Measurements from ENCODE around the gene CDX1.

DNA sequence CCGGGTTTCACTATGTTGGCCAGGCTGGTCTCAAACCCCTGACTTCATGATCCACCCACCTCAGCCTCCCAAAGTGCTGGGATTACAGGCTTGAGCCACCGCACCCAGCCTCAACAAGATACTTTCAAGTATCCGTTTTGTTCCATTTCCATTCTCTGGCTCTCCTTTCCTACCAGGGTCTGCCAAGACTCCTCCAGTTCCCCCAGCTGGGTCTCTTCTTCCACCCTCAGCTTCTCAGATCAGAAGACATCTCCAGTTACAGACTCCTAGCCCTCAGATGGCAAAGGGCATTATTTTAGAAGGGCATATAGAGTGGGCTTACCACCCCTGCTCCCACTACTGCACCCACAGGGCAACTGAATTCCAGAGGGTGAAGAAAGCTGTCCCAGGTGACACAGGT is 9.4 kb upstream of the CDX1 start:
- TF ChIP-seq ZNF274 (IDR thresholded peaks at IDR 0.05; ENCODE audit: borderline replicate concordance, extremely low read depth, low read length) (no peak), EP300 (IDR thresholded peaks at IDR 0.05; ENCODE audit: borderline replicate concordance in 1 of 2, low read depth in 2 of 2, low read length in 2 of 2) (no peak), ASH2L (IDR thresholded peaks at IDR 0.05; ENCODE audit: low read length) (no peak), TAF1 (IDR thresholded peaks at IDR 0.05; ENCODE audit: low read depth, low read length) (no peak), GABPA (IDR thresholded peaks at IDR 0.05; ENCODE audit: borderline replicate concordance, insufficient read depth, low read length) (no peak), POLR2A (IDR thresholded peaks at IDR 0.05; ENCODE audit: control extremely low read depth in 1 of 2, low read depth in 2 of 2, low read length in 2 of 2) (no peak)
- TF ChIP-seq, protein P1, sequence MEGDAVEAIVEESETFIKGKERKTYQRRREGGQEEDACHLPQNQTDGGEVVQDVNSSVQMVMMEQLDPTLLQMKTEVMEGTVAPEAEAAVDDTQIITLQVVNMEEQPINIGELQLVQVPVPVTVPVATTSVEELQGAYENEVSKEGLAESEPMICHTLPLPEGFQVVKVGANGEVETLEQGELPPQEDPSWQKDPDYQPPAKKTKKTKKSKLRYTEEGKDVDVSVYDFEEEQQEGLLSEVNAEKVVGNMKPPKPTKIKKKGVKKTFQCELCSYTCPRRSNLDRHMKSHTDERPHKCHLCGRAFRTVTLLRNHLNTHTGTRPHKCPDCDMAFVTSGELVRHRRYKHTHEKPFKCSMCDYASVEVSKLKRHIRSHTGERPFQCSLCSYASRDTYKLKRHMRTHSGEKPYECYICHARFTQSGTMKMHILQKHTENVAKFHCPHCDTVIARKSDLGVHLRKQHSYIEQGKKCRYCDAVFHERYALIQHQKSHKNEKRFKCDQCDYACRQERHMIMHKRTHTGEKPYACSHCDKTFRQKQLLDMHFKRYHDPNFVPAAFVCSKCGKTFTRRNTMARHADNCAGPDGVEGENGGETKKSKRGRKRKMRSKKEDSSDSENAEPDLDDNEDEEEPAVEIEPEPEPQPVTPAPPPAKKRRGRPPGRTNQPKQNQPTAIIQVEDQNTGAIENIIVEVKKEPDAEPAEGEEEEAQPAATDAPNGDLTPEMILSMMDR (IDR thresholded peaks at IDR 0.05; ENCODE audit: control extremely low read depth in 1 of 3, insufficient read depth in 1 of 3, low read depth in 1 of 3, low read length in 3 of 3) = no peak
- TF ChIP-seq, protein P2, sequence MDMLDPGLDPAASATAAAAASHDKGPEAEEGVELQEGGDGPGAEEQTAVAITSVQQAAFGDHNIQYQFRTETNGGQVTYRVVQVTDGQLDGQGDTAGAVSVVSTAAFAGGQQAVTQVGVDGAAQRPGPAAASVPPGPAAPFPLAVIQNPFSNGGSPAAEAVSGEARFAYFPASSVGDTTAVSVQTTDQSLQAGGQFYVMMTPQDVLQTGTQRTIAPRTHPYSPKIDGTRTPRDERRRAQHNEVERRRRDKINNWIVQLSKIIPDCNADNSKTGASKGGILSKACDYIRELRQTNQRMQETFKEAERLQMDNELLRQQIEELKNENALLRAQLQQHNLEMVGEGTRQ (IDR thresholded peaks at IDR 0.05; ENCODE audit: low read length) = no peak

Measured in H1 (cell line).